Activated naive CD4-positive, alpha-beta T cell treated with anti-CD3 and anti-CD28 coated beads for 36 hours (primary cell): ENCODE measurements around the gene SCN2B. TPM values are rescaled to one million over a fixed set of nuclear protein-coding genes. Genes with fewer than 3 reads are reported as not detected.

Source experiments
- CTCF ChIA-PET: fragments of 350-600 bp; sonication (Branson Sonifier 250); formaldehyde crosslinking; loops from one replicate; lab custom pipeline; 2021; ENCODE audit warnings: antibody characterized with exemption; lab: Charles Lee
- DNase-seq: peaks from one replicate; pipeline ENCODE4 v3.0.0-alpha.2; 2020
- H3K27ac Mint-ChIP-seq: one replicate; pipeline ENCODE4 v1.8.0; 2021; ENCODE audit warnings: mild to moderate bottlenecking, mixed read lengths
- H3K27me3 Mint-ChIP-seq: one replicate; pipeline ENCODE4 v1.8.0; 2021; ENCODE audit warnings: low read depth, mixed read lengths
- H3K36me3 Mint-ChIP-seq: one replicate; pipeline ENCODE4 v1.8.0; 2021; ENCODE audit warnings: low read depth, mixed read lengths
- H3K4me1 Mint-ChIP-seq: one replicate; pipeline ENCODE4 v1.8.0; 2021; ENCODE audit warnings: low read depth, mixed read lengths
- H3K4me3 Mint-ChIP-seq: one replicate; pipeline ENCODE4 v1.8.0; 2021; ENCODE audit warnings: mild to moderate bottlenecking, moderate library complexity, mixed read lengths
- H3K9me3 Mint-ChIP-seq: one replicate; pipeline ENCODE4 v1.8.0; 2021; ENCODE audit warnings: mixed read lengths
- intact Hi-C: fragments of 100-400 bp; cut with micrococcal nuclease; formaldehyde crosslinking; loops from one replicate; pipeline ENCODE4 v1.15.1; 2023
- total RNA-seq, 2 experiments: library from RNA; stranded (reverse); gene quantifications; one replicate each; pipeline ENCODE4 v1.2.3, GENCODE V29; 2021

Gene SCN2B
- total RNA-seq, 2 experiments from 2014 or later, result not detected

- H3K36me3 Mint-ChIP-seq, result no peaks in the 10 kb centered on the region
- no peak overlapping the region for H3K27ac Mint-ChIP-seq
- no peaks in the 10 kb centered on the region for H3K9me3 Mint-ChIP-seq
- no peak overlapping the region for H3K4me3 Mint-ChIP-seq
- CTCF ChIA-PET, result interaction anchor here (0.6 to 5.4 kb wide), 58 partner anchors 9 to 464 kb away, joined by 3 to 105 read pairs (median 4); partner anchors contain the start of genes MPZL2, MPZL3 and SCN4B
- H3K4me1 Mint-ChIP-seq, result peaks cover 2% of the 10 kb centered on the region
- peaks cover 2% of the 10 kb centered on the region for H3K27me3 Mint-ChIP-seq
- peak; percentile 84 for DNase-seq
- intact Hi-C loops, result loop anchor here (1.0 to 10.0 kb wide), 3 partner anchors 26 to 349 kb away; partner anchors contain the start of gene FXYD2
Observed at GRCh38 chr11:118171269-118172062, 5.0 kb downstream of the SCN2B start.

GRCh38 chr11:118170882-118171268 lies 5.6 kb downstream of the SCN2B start:
- Mint-ChIP-seq H3K27me3 (peaks cover 2% of the 10 kb centered on the region), H3K27ac (no peak overlapping the region), H3K9me3 (no peaks in the 10 kb centered on the region), H3K4me3 (no peak overlapping the region), H3K36me3 (no peaks in the 10 kb centered on the region), H3K4me1 (peaks cover 2% of the 10 kb centered on the region)
- no peak for DNase-seq
- intact Hi-C loops, result loop anchor here (1.0 to 10.0 kb wide), 3 partner anchors 26 to 349 kb away; partner anchors contain the start of gene FXYD2
- CTCF ChIA-PET, result interaction anchor here (0.6 to 5.4 kb wide), 35 partner anchors 8 to 464 kb away, joined by 3 to 105 read pairs (median 6); partner anchors contain the start of genes MPZL3 and SCN4B

- Mint-ChIP-seq H3K27me3 (peaks cover 2% of the 10 kb centered on the region), H3K9me3 (no peaks in the 10 kb centered on the region), H3K27ac (no peak overlapping the region), H3K4me1 (peaks cover 2% of the 10 kb centered on the region), H3K36me3 (no peaks in the 10 kb centered on the region), H3K4me3 (no peak overlapping the region)
- DNase-seq, result no peak
- intact Hi-C loops, result loop anchor here (5.0 to 10.0 kb wide), 2 partner anchors 225 to 348 kb away; partner anchors contain the start of gene FXYD2
- CTCF ChIA-PET, result interaction anchor here (0.5 to 5.4 kb wide), 14 partner anchors 11 to 353 kb away, joined by 3 to 105 read pairs (median 8); partner anchors contain the start of gene MPZL3
Observed at GRCh38 chr11:118170231-118170630, 6.2 kb downstream of the SCN2B start.

GRCh38 chr11:118169300-118170140 lies 6.9 kb downstream of the SCN2B start:
- Mint-ChIP-seq H3K36me3 (no peaks in the 10 kb centered on the region), H3K4me3 (no peak overlapping the region), H3K27me3 (peaks cover 2% of the 10 kb centered on the region), H3K4me1 (peaks cover 2% of the 10 kb centered on the region), H3K27ac (no peak overlapping the region), H3K9me3 (no peaks in the 10 kb centered on the region)
- DNase-seq, result no peak
- intact Hi-C loops, result loop anchor here (5.0 to 10.0 kb wide), 2 partner anchors 225 to 347 kb away; partner anchors contain the start of gene FXYD2
- CTCF ChIA-PET, result interaction anchor here (1.7 to 5.4 kb wide), 7 partner anchors 12 to 352 kb away, joined by 5 to 105 read pairs (median 16); no protein-coding TSS in a partner anchor

GRCh38 chr11:118168751-118169150 lies 7.7 kb downstream of the SCN2B start:
- Mint-ChIP-seq H3K27ac (no peak overlapping the region), H3K4me1 (peaks cover 2% of the 10 kb centered on the region), H3K9me3 (no peaks in the 10 kb centered on the region), H3K4me3 (no peak overlapping the region), H3K36me3 (no peaks in the 10 kb centered on the region), H3K27me3 (peaks cover 2% of the 10 kb centered on the region)
- CTCF ChIA-PET, result interaction anchor here (1.8 to 5.4 kb wide), 3 partner anchors 12 to 34 kb away, joined by 5 to 105 read pairs (median 74); no protein-coding TSS in a partner anchor
- no peak for DNase-seq
- intact Hi-C loops, result no loop called here

GRCh38 chr11:118168316-118168715 lies 8.1 kb downstream of the SCN2B start:
- no peaks in the 10 kb centered on the region for H3K9me3 Mint-ChIP-seq
- intact Hi-C loops, result no loop called here
- CTCF ChIA-PET, result interaction anchor here (1.1 to 5.4 kb wide), 3 partner anchors 11 to 24 kb away, joined by 3 to 105 read pairs (median 74); no protein-coding TSS in a partner anchor
- peaks cover 2% of the 10 kb centered on the region for H3K4me1 Mint-ChIP-seq
- no peaks in the 10 kb centered on the region for H3K36me3 Mint-ChIP-seq
- H3K27me3 Mint-ChIP-seq, result peaks cover 2% of the 10 kb centered on the region
- H3K27ac Mint-ChIP-seq, result no peak overlapping the region
- no peak overlapping the region for H3K4me3 Mint-ChIP-seq
- no peak for DNase-seq

- Mint-ChIP-seq H3K9me3 (no peaks in the 10 kb centered on the region), H3K4me1 (peaks cover 2% of the 10 kb centered on the region), H3K4me3 (no peak overlapping the region), H3K36me3 (no peaks in the 10 kb centered on the region), H3K27ac (no peak overlapping the region), H3K27me3 (peaks cover 2% of the 10 kb centered on the region)
- CTCF ChIA-PET, result interaction anchor here (0.6 to 5.4 kb wide), 5 partner anchors 11 to 96 kb away, joined by 3 to 74 read pairs (median 3); partner anchors contain the start of genes JAML and MPZL2
- intact Hi-C loops, result no loop called here
- DNase-seq, result no peak
Observed at GRCh38 chr11:118167906-118168305, 8.5 kb downstream of the SCN2B start.

GRCh38 chr11:118167253-118167652 lies 9.2 kb downstream of the SCN2B start:
- intact Hi-C loops, result no loop called here
- Mint-ChIP-seq H3K27ac (no peak overlapping the region), H3K4me1 (peaks cover 2% of the 10 kb centered on the region), H3K9me3 (no peaks in the 10 kb centered on the region), H3K4me3 (no peak overlapping the region), H3K27me3 (peaks cover 2% of the 10 kb centered on the region), H3K36me3 (no peaks in the 10 kb centered on the region)
- CTCF ChIA-PET, result interaction anchor here (0.6 to 5.4 kb wide), 7 partner anchors 11 to 422 kb away, joined by 3 to 74 read pairs (median 3); partner anchors contain the start of genes JAML and MPZL2
- DNase-seq, result no peak

- Mint-ChIP-seq H3K27ac (no peak overlapping the region), H3K4me3 (no peak overlapping the region), H3K27me3 (peaks cover 2% of the 10 kb centered on the region), H3K9me3 (no peaks in the 10 kb centered on the region), H3K36me3 (no peaks in the 10 kb centered on the region), H3K4me1 (peaks cover under 1% of the 10 kb centered on the region)
- no peak for DNase-seq
- CTCF ChIA-PET, result interaction anchor here (1.0 to 1.2 kb wide), 2 partner anchors 10 to 58 kb away, joined by 3 read pairs; partner anchors contain the start of gene JAML
- intact Hi-C loops, result no loop called here
Observed at GRCh38 chr11:118166641-118167040, 9.8 kb downstream of the SCN2B start.

- DNase-seq, result no peak
- no peaks in the 10 kb centered on the region for H3K36me3 Mint-ChIP-seq
- H3K4me1 Mint-ChIP-seq, result no peaks in the 10 kb centered on the region
- intact Hi-C loops, result no loop called here
- no peaks in the 10 kb centered on the region for H3K9me3 Mint-ChIP-seq
- CTCF ChIA-PET, result interaction anchor here (0.9 kb wide), 1 partner anchor 17 kb away, joined by 3 read pairs; no protein-coding TSS in a partner anchor
- no peak overlapping the region for H3K27ac Mint-ChIP-seq
- H3K27me3 Mint-ChIP-seq, result peaks cover 2% of the 10 kb centered on the region
- H3K4me3 Mint-ChIP-seq, result no peak overlapping the region
Observed at GRCh38 chr11:118164885-118165284, 11.6 kb downstream of the SCN2B start.

GRCh38 chr11:118163494-118163893 lies 12.9 kb downstream of the SCN2B start:
- Mint-ChIP-seq H3K4me3 (no peak overlapping the region), H3K4me1 (no peaks in the 10 kb centered on the region), H3K27ac (no peak overlapping the region), H3K36me3 (no peaks in the 10 kb centered on the region), H3K27me3 (peaks cover 5% of the 10 kb centered on the region), H3K9me3 (no peaks in the 10 kb centered on the region)
- intact Hi-C loops, result no loop called here
- no peak for DNase-seq
- CTCF ChIA-PET, result interaction anchor here (2.4 kb wide), 1 partner anchor 8 kb away, joined by 12 read pairs; no protein-coding TSS in a partner anchor
